HCT116 (cell line): ENCODE measurements around the gene CFAP300. TPM values are rescaled to one million over a fixed set of nuclear protein-coding genes. Genes with fewer than 3 reads are reported as not detected.

Experiments used
- ATAC-seq: fragments of 200-7000 bp; cut with Tn5 transposase; 2 replicates; pipeline ENCODE4 v1.9.1; 2020; ENCODE audit warnings: mild to moderate bottlenecking, moderate library complexity
- BruUV-seq: library from RNA; stranded (reverse); fragments of 400-500 nt; replicated peaks from 2 replicates; lab custom pipeline; 2021; lab: Mats Ljungman, UMichigan
- CTCF ChIA-PET: fragments of 300-600 bp; sonication (Branson Sonifier 250); formaldehyde crosslinking; loops from one replicate; lab custom pipeline; 2021; ENCODE audit warnings: antibody characterized with exemption; lab: Charles Lee
- POLR2A ChIA-PET: fragments of 300-600, 350-600 bp; sonication (Branson Sonifier 250); formaldehyde crosslinking; loops from one replicate; lab custom pipeline; 2021; ENCODE audit warnings: antibody characterized with exemption; lab: Charles Lee
- RAD21 ChIA-PET, 2 experiments: fragments of 300-600 bp; sonication (Branson Sonifier 250); formaldehyde crosslinking; loops; one replicate each; lab custom pipeline; 2023; ENCODE audit warnings: low total read pairs in 2 of 2; ENCODE audit not compliant: uncharacterized antibody in 2 of 2, unreplicated experiment in 2 of 2, low non-redundant PET in 1 of 2; lab: Charles Lee
- DNase-seq: peaks from one replicate; pipeline ENCODE4 v3.0.0-alpha.2; 2010; ENCODE audit warnings: low read depth, low spot score
- H2AFZ ChIP-seq: fragments of 200-600 bp; shearing (Covaris generic), sonication (generic); 2 replicates; pipeline ENCODE4 v1.6.1; 2017; ENCODE audit warnings: low read depth, mixed run types, mixed read lengths, antibody characterized with exemption, low read length; ENCODE audit not compliant: poor library complexity, severe bottlenecking
- H3K27ac ChIP-seq: 2 replicates; pipeline ENCODE4 v1.5.1; 2012; ENCODE audit warnings: low read depth, low read length
- H3K27me3 ChIP-seq: fragments of 200-600 bp; sonication (generic); 2 replicates; pipeline ENCODE4 v1.6.1; 2016; ENCODE audit warnings: mixed run types, low read length, mixed read lengths; ENCODE audit not compliant: insufficient read depth
- H3K36me3 ChIP-seq, 2 experiments: fragments of 200-500 bp in 1 of 2; fragments of 200-600 bp in 1 of 2; sonication (Bioruptor generic) in 1 of 2; sonication (generic) in 1 of 2; 2 replicates each; pipeline versions ENCODE4 v1.5.1 to v1.6.1; 2014 to 2016; ENCODE audit warnings: low read length in 2 of 2, inconsistent platforms in 1 of 2, mixed read lengths in 1 of 2, mixed run types in 1 of 2; ENCODE audit not compliant: insufficient read depth in 2 of 2, control insufficient read depth in 1 of 2
- H3K4me1 ChIP-seq, 2 experiments: fragments of 200-600 bp in 1 of 2; sonication (generic) in 1 of 2; 2 replicates each; pipeline versions ENCODE4 v1.5.1 to v1.6.1; 2012 to 2017; ENCODE audit warnings: low read length in 2 of 2, inconsistent platforms in 1 of 2, mild to moderate bottlenecking in 1 of 2, mixed read lengths in 1 of 2, mixed run types in 1 of 2, moderate library complexity in 1 of 2; ENCODE audit not compliant: insufficient read depth in 2 of 2, control insufficient read depth in 1 of 2
- H3K4me2 ChIP-seq: fragments of 200-600 bp; sonication (generic); 2 replicates; pipeline ENCODE4 v1.6.1; 2017; ENCODE audit warnings: mixed run types, low read length, mixed read lengths
- H3K4me3 ChIP-seq, 2 experiments: fragments of 200-600 bp in 1 of 2; sonication (generic) in 1 of 2; replicated peaks in 1 of 2; 2 replicates each; pipeline ENCODE4 v1.5.1; 2011 to 2016; ENCODE audit warnings: low read length in 2 of 2, control low read depth in 1 of 2, low read depth in 1 of 2, mild to moderate bottlenecking in 1 of 2, mixed read lengths in 1 of 2, mixed run types in 1 of 2
- H3K79me2 ChIP-seq: fragments of 200-600 bp; sonication (generic); 2 replicates; pipeline ENCODE4 v1.6.1; 2017; ENCODE audit warnings: mild to moderate bottlenecking, mixed run types, low read length, moderate library complexity, mixed read lengths; ENCODE audit not compliant: insufficient read depth
- H3K9ac ChIP-seq: fragments of 200-600 bp; sonication (generic); 2 replicates; pipeline ENCODE4 v1.6.1; 2016; ENCODE audit warnings: low read length, mixed read lengths
- H3K9me2 ChIP-seq: fragments of 200-600 bp; sonication (generic), shearing (Covaris generic); 2 replicates; pipeline ENCODE4 v1.6.1; 2017; ENCODE audit warnings: mixed run types, mild to moderate bottlenecking, moderate library complexity; ENCODE audit not compliant: insufficient read depth
- H3K9me3 ChIP-seq, 2 experiments: fragments of 200-500 bp in 1 of 2; fragments of 200-600 bp in 1 of 2; sonication (Bioruptor generic) in 1 of 2; sonication (generic) in 1 of 2; 2 replicates each; pipeline ENCODE4 v1.6.1; 2014 to 2017; ENCODE audit warnings: low read length in 2 of 2, mixed read lengths in 2 of 2, inconsistent platforms in 1 of 2, low read depth in 1 of 2, mild to moderate bottlenecking in 1 of 2, mixed run types in 1 of 2, moderate library complexity in 1 of 2; ENCODE audit not compliant: control insufficient read depth in 1 of 2, insufficient read depth in 1 of 2
- H4K20me1 ChIP-seq: fragments of 200-600 bp; sonication (generic), shearing (Covaris generic); 2 replicates; pipeline ENCODE4 v1.6.1; 2017; ENCODE audit warnings: mixed run types, mild to moderate bottlenecking, moderate library complexity; ENCODE audit not compliant: insufficient read depth
- CBX3 ChIP-seq: IDR thresholded peaks from 2 replicates; pipeline ENCODE4 v1.6.1; 2012; ENCODE audit warnings: low read depth
- CEBPB ChIP-seq: IDR thresholded peaks from 2 replicates; pipeline ENCODE4 v1.6.1; 2012; ENCODE audit warnings: low read depth
- EGR1 ChIP-seq: IDR thresholded peaks from 2 replicates; pipeline ENCODE4 v1.6.1; 2012; ENCODE audit warnings: low read depth
- ELF1 ChIP-seq: IDR thresholded peaks from 2 replicates; pipeline ENCODE4 v1.6.1; 2012; ENCODE audit warnings: low read depth, borderline replicate concordance
- FOSL1 ChIP-seq: IDR thresholded peaks from 2 replicates; pipeline ENCODE4 v1.6.1; 2012; ENCODE audit warnings: low read depth
- JUND ChIP-seq: IDR thresholded peaks from 2 replicates; pipeline ENCODE4 v1.6.1; 2012
- POLR2AphosphoS5 ChIP-seq: IDR thresholded peaks from 2 replicates; pipeline ENCODE4 v1.6.1; 2011; ENCODE audit warnings: mild to moderate bottlenecking, low read depth, low read length, moderate library complexity
- RAD21 ChIP-seq: IDR thresholded peaks from 2 replicates; pipeline ENCODE4 v1.6.1; 2012; ENCODE audit warnings: low read depth, mild to moderate bottlenecking
- SP1 ChIP-seq: IDR thresholded peaks from 2 replicates; pipeline ENCODE4 v1.6.1; 2012; ENCODE audit warnings: low read depth
- SRF ChIP-seq: IDR thresholded peaks from 2 replicates; pipeline ENCODE4 v1.6.1; 2012; ENCODE audit warnings: low read depth
- TCF7L2 ChIP-seq: IDR thresholded peaks from 2 replicates; pipeline ENCODE4 v1.7.0; 2011; ENCODE audit warnings: borderline replicate concordance, inconsistent platforms; ENCODE audit not compliant: insufficient read depth, insufficient read length; ENCODE audit errors: extremely low read depth
- YY1 ChIP-seq: IDR thresholded peaks from 2 replicates; pipeline ENCODE4 v1.6.1; 2011; ENCODE audit warnings: low read length, low read depth, moderate library complexity, mild to moderate bottlenecking; ENCODE audit not compliant: insufficient replicate concordance; ENCODE audit errors: extremely low read depth
- intact Hi-C: fragments of 100-400 bp; cut with micrococcal nuclease; formaldehyde crosslinking; loops from 2 replicates; pipeline ENCODE4 v1.10.0; 2022
- total RNA-seq: library from RNA; stranded (reverse); gene quantifications from one replicate; pipeline ENCODE4 v1.2.1, GENCODE V29; 2021; ENCODE audit not compliant: unreplicated experiment
- TF ChIP-seq, protein P1 (sequence below), 3 experiments: fragments of 200-600 bp in 1 of 3; sonication (generic) in 1 of 3; IDR thresholded peaks in 2 of 3; conservative IDR thresholded peaks in 1 of 3; 2 replicates each; pipeline ENCODE4 v1.5.1; 2012 to 2017; ENCODE audit warnings: low read depth in 2 of 3, low read length in 2 of 3, antibody characterized with exemption in 1 of 3, borderline replicate concordance in 1 of 3, control low read depth in 1 of 3, mild to moderate bottlenecking in 1 of 3, mixed read lengths in 1 of 3, mixed run types in 1 of 3, moderate library complexity in 1 of 3; ENCODE audit not compliant: insufficient read depth in 1 of 3

Gene CFAP300
- total RNA-seq, 1 experiment from 2014 or later: not detected

DNA sequence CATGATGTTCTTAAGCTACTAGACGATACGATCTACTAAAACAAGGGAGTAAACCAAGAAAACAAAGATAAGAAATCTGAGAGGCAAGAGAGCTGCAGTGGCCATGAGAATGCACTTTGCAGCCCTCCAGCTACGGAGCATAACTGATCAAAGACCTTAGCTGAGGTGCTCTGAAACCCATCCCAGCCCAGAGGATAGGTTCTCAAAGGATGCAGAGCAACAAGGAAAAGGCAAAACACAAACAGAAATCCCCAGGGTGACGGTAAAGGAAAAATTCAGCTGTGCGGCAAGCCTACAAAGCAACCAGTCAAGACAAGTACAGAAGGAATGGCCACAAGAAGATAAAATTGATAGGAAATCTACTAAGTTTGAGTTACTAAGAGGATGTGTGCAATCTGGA, 32.5 kb upstream of the CFAP300 start:
- no peaks in the 10 kb centered on the region for H3K36me3 ChIP-seq
- CTCF ChIA-PET: no interaction called here
- H3K27ac ChIP-seq: no peak overlapping the region
- DNase-seq (no peak), ATAC-seq (no peak)
- no peak overlapping the region for H2AFZ ChIP-seq
- no peak overlapping the region for H3K4me2 ChIP-seq
- H3K27me3 ChIP-seq: no peaks in the 10 kb centered on the region
- TF ChIP-seq CBX3 (no peak), ELF1 (no peak), POLR2AphosphoS5 (no peak), SP1 (no peak), YY1 (no peak), JUND (no peak), CEBPB (no peak), FOSL1 (no peak), TCF7L2 (no peak), EGR1 (no peak), RAD21 (no peak), SRF (no peak)
- TF ChIP-seq, protein P1, sequence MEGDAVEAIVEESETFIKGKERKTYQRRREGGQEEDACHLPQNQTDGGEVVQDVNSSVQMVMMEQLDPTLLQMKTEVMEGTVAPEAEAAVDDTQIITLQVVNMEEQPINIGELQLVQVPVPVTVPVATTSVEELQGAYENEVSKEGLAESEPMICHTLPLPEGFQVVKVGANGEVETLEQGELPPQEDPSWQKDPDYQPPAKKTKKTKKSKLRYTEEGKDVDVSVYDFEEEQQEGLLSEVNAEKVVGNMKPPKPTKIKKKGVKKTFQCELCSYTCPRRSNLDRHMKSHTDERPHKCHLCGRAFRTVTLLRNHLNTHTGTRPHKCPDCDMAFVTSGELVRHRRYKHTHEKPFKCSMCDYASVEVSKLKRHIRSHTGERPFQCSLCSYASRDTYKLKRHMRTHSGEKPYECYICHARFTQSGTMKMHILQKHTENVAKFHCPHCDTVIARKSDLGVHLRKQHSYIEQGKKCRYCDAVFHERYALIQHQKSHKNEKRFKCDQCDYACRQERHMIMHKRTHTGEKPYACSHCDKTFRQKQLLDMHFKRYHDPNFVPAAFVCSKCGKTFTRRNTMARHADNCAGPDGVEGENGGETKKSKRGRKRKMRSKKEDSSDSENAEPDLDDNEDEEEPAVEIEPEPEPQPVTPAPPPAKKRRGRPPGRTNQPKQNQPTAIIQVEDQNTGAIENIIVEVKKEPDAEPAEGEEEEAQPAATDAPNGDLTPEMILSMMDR (IDR thresholded peaks at IDR 0.05 in 2 of 3, conservative IDR thresholded peaks at IDR 0.05 in 1 of 3; ENCODE audit: borderline replicate concordance in 1 of 3, insufficient read depth in 1 of 3, low read depth in 2 of 3, low read length in 2 of 3): no peak
- no peaks in the 10 kb centered on the region for H3K9me3 ChIP-seq
- H3K9me2 ChIP-seq: no peaks in the 10 kb centered on the region; the same call in 1 of the 2 replicates
- RAD21 ChIA-PET: no interaction called here
- no TSS peak for BruUV-seq
- H3K4me3 ChIP-seq: no peak overlapping the region
- H3K79me2 ChIP-seq: no peaks in the 10 kb centered on the region
- H3K4me1 ChIP-seq: peaks cover 20 to 22% of the 10 kb centered on the region in 2 experiments
- no peak overlapping the region for H3K9ac ChIP-seq
- intact Hi-C loops: loop anchor here (5.0 to 10.0 kb wide), 3 partner anchors 98 to 480 kb away; partner anchors contain the start of gene YAP1
- H4K20me1 ChIP-seq: no peaks in the 10 kb centered on the region
- POLR2A ChIA-PET: no interaction called here
